LNCaP clone FGC (cell line): ENCODE results near the gene SLC25A38.

ENCODE experiments used
- DNase-seq: peaks from one replicate; pipeline ENCODE4 v3.0.0-alpha.2; 2011; ENCODE audit warnings: low read depth
- H3K4me3 ChIP-seq: 2 replicates; pipeline ENCODE4 v1.5.1; 2011; ENCODE audit warnings: mild to moderate bottlenecking, low read depth, low read length, control low read depth
- CTCF ChIP-seq: IDR thresholded peaks from 2 replicates; pipeline ENCODE4 v1.5.1; 2012; ENCODE audit warnings: mild to moderate bottlenecking; ENCODE audit not compliant: control insufficient read depth, insufficient read depth; ENCODE audit errors: extremely low read depth

The SLC25A38 gene

DNA sequence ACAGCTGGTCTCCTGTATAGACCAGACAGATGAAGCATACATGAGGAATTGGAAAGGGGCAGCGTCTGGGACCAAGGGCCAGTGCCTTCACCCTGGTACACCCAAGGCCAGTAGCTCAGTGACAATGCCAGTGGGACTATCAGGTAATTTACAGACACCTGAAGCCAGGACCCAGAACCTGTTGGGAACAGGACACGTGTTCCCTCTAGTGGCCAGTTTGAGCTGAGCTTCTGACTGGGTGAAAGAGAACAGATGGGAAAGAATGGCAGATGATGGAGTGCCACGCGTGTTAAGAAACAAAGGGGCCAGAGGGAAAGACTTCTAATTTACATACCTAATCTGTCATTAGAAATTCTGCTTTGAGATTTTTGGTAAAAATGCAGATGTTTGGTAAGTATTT is 5.1 kb upstream of the SLC25A38 start:
- peak; percentile 93 for TF ChIP-seq CTCF

GRCh38 chr3:39378957-39379777 is 4.0 kb upstream of the SLC25A38 start:
- H3K4me3 ChIP-seq = no peak overlapping the region
- no peak for DNase-seq
- TF ChIP-seq CTCF = no peak

More for the DNA sequence above, 5.1 kb upstream of the SLC25A38 start:
- DNase-seq = peak; percentile 63
- no peak overlapping the region for H3K4me3 ChIP-seq

DNA sequence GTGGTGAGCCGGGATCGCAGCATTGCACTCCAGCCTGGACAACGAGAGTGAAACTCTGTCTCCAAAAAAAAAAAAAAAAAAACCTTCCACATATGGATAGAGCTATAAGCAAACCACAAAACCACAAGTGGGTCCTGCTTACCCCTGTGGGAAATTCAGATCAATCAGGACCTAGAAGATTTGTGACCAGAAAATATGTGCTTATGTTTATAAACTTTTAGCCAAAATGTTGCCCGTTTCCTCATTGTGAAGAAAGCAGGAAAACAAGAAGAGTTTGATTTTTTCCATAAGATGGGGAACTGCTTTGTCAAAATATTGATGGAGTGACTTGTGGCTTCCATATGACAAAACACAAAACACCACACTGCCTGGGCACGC is 3.4 kb upstream of the SLC25A38 start:
- DNase-seq = no peak
- no peak overlapping the region for H3K4me3 ChIP-seq
- TF ChIP-seq CTCF = no peak

GRCh38 chr3:39381432-39381831 is 1.7 kb upstream of the SLC25A38 start:
- no peak for DNase-seq
- H3K4me3 ChIP-seq = no peak overlapping the region
- no peak for TF ChIP-seq CTCF

DNA sequence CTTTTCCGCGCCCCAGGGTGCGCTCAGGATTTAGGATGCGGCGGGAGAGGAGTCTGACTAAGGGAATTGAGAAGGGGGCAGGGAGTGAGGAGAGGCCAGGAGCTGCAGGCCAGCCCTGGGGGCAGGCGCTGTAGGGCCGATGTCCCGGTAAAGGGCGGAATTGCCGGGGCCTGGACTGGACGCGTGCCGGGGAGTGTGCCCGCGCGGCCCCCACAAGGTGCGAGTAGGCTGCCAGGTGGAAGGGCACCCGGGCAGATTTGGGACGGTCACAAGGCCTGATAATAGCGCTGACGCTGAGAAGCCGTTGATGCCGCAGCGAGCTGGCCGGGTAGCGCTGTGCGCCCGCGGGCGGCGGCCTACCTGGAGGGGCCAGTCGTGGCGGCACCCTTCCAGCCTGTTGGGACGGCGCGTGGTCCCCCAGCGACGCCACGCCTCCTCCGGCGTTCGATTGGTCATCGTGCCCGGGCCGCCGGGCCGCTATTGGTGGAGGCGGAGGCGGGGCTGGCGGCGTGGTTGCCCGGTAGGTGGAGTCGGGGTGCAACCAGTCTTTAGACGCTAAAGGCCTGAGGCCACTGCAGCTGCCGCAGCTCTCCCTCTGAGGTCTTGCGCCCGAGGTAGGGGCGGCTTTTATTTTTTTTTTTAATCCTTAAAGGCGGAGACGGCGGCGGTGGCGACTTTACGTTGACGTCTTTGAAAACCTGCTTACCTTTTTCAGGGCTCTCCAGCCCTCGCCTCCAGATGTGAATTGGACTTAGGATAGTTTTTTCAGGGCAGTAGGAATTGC is 903 bp downstream of the SLC25A38 start:
- peak; percentile 84 for DNase-seq

DNA sequence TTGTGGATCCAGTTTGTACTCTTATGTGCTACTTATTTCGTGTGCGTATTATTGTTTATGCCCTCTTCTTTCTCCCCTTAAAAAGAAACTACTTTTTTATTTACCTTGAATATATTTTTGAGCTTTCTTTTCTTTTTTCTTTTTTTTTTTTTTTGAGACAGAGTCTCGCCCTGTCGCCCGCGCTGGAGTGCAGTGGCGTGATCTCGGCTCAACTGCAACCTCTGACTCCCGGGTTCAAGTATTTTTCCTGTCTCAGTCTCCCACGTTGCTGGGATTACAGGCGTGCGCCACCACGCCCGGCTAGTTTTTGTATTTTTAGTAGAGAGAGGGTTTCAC is 1.5 kb downstream of the SLC25A38 start:
- DNase-seq = no peak
- peak overlapping the region; percentile 87 for H3K4me3 ChIP-seq
- TF ChIP-seq CTCF = no peak

More for the DNA sequence above, 903 bp downstream of the SLC25A38 start:
- H3K4me3 ChIP-seq = peak overlapping the region; percentile 87
- TF ChIP-seq CTCF = no peak
